ENCODE results near the gene SSR4.
A peak's percentile ranks its signal among the peaks of the same experiment; 100 is the strongest.

Gene SSR4

GRCh38 chrX:153818571-153819383 is 24.3 kb downstream of the SSR4 start (continued):
- TF ChIP-seq ZNF398 (tag by site-specific recombination; IDR thresholded peaks at IDR 0.05) (peak; percentile 87), ZNF791 (tag by site-specific recombination; IDR thresholded peaks at IDR 0.05) (no peak), ZBTB26 (tag by site-specific recombination; optimal IDR thresholded peaks at IDR 0.05) (peak; percentile 60), HIC1 (tag by site-specific recombination; IDR thresholded peaks at IDR 0.05) (peak; percentile 76), ZNF707 (tag by site-specific recombination; IDR thresholded peaks at IDR 0.05) (no peak), ZNF518A (tag by site-specific recombination; conservative IDR thresholded peaks at IDR 0.05; ENCODE audit: low read depth) (no peak), ZNF548 (tag by site-specific recombination; IDR thresholded peaks at IDR 0.05) (no peak), ZNF660 (tag by site-specific recombination; IDR thresholded peaks at IDR 0.05) (no peak), SP3 (tag by site-specific recombination; IDR thresholded peaks at IDR 0.05) (peak; percentile 45; the same call in 1 of the 2 replicates), ZNF140 (tag by site-specific recombination; IDR thresholded peaks at IDR 0.05) (no peak), ZNF768 (tag by site-specific recombination; IDR thresholded peaks at IDR 0.05) (no peak), ZNF513 (tag by site-specific recombination; IDR thresholded peaks at IDR 0.05) (no peak), YY1 (tag by site-specific recombination; IDR thresholded peaks at IDR 0.05) (no peak), ZNF624 (tag by site-specific recombination; IDR thresholded peaks at IDR 0.05) (no peak), PRDM2 (tag by site-specific recombination; IDR thresholded peaks at IDR 0.05; ENCODE audit: borderline replicate concordance) (no peak), ZNF701 (tag by site-specific recombination; IDR thresholded peaks at IDR 0.05) (no peak), ZNF280C (tag by site-specific recombination; IDR thresholded peaks at IDR 0.05) (no peak), ZNF843 (tag by site-specific recombination; IDR thresholded peaks at IDR 0.05) (no peak)
